Natural killer cell (primary cell): ENCODE measurements around the gene MT1X. TPM values are rescaled to one million over a fixed set of nuclear protein-coding genes. Genes with fewer than 3 reads are reported as not detected.
"Not testable (repeated sequence)": the region's sequence is repeated elsewhere in the genome, so short reads cannot be mapped to it uniquely, and the experiment has no call there.

Experiments
- ATAC-seq, 3 donors: fragments of 150-1000 bp in 2 of 3; fragments of 200-7000 bp in 1 of 3; cut with Tn5 transposase; 1 replicate in 1 of 3; 2 replicates in 2 of 3; pipeline ENCODE4 v1.10.0; 2021; ENCODE audit warnings: mild to moderate bottlenecking in 2 of 3, moderate library complexity in 2 of 3
- DNase-seq, 2 donors: peaks; one replicate each; pipeline versions ENCODE4 v3.0.0 to v3.0.0-alpha.2; 2013 to 2021; ENCODE audit warnings: mixed read lengths in 1 of 2
- H3K27ac ChIP-seq: one replicate; pipeline ENCODE4 v1.5.1; 2013; ENCODE audit warnings: mild to moderate bottlenecking, low read length
- H3K27me3 ChIP-seq: one replicate; pipeline ENCODE4 v1.6.1; 2013; ENCODE audit warnings: low read length; ENCODE audit not compliant: control insufficient read depth, insufficient read depth
- H3K36me3 ChIP-seq: one replicate; pipeline ENCODE4 v1.6.1; 2013; ENCODE audit warnings: low read length; ENCODE audit not compliant: control insufficient read depth, insufficient read depth
- H3K4me1 ChIP-seq: one replicate; pipeline ENCODE4 v1.6.1; 2013; ENCODE audit warnings: low read length; ENCODE audit not compliant: control insufficient read depth, insufficient read depth
- H3K4me3 ChIP-seq: one replicate; pipeline ENCODE4 v1.5.1; 2013; ENCODE audit warnings: low read length
- H3K9me3 ChIP-seq: one replicate; pipeline ENCODE4 v1.6.1; 2013; ENCODE audit warnings: low read length; ENCODE audit not compliant: control insufficient read depth, insufficient read depth
- H3K27ac Mint-ChIP-seq, 2 donors: one replicate each; pipeline ENCODE4 v1.8.0; 2022; ENCODE audit warnings: mild to moderate bottlenecking in 2 of 2, mixed read lengths in 2 of 2, moderate library complexity in 1 of 2
- H3K27me3 Mint-ChIP-seq, 2 donors: one replicate each; pipeline ENCODE4 v1.8.0; 2022; ENCODE audit warnings: low read depth in 2 of 2, mixed read lengths in 2 of 2
- H3K36me3 Mint-ChIP-seq: one replicate; pipeline ENCODE4 v1.8.0; 2022; ENCODE audit warnings: mixed read lengths
- H3K4me1 Mint-ChIP-seq, 2 donors: one replicate each; pipeline ENCODE4 v1.8.0; 2022; ENCODE audit warnings: mixed read lengths in 2 of 2
- H3K4me3 Mint-ChIP-seq: one replicate; pipeline ENCODE4 v1.8.0; 2022; ENCODE audit warnings: mild to moderate bottlenecking, moderate library complexity, mixed read lengths
- H3K9me3 Mint-ChIP-seq, 2 donors: one replicate each; pipeline ENCODE4 v1.8.0; 2022; ENCODE audit warnings: mixed read lengths in 2 of 2
- CTCF ChIP-seq: fragments of 200-600 bp; IDR thresholded peaks from one replicate; pipeline ENCODE4 v1.8.0; 2022; ENCODE audit warnings: antibody characterized with exemption
- WGBS: methylation state at CpG from one replicate; pipeline ENCODE4 v1.1.7; 2013; ENCODE audit warnings: missing lambda C conversion rate; ENCODE audit not compliant: insufficient coverage; 5-methylcytosine and 5-hydroxymethylcytosine counted together
- intact Hi-C: fragments of 100-400 bp; cut with micrococcal nuclease; formaldehyde crosslinking; loops from one replicate; pipeline ENCODE4 v1.14.2; 2022
- total RNA-seq, 4 donors: library from RNA; stranded (reverse); fragments of 120-200 nt in 1 of 4; gene quantifications; one replicate each; pipeline versions ENCODE4 v1.2.3 to v1.2.4, GENCODE V29; 2013 to 2022

MT1X gene
- total RNA-seq, 3 donors from 2014 or later (not counting 1 experiment from before 2014, with no cell fraction given): 17.6 to 23.1 (median 20.0) TPM

DNA sequence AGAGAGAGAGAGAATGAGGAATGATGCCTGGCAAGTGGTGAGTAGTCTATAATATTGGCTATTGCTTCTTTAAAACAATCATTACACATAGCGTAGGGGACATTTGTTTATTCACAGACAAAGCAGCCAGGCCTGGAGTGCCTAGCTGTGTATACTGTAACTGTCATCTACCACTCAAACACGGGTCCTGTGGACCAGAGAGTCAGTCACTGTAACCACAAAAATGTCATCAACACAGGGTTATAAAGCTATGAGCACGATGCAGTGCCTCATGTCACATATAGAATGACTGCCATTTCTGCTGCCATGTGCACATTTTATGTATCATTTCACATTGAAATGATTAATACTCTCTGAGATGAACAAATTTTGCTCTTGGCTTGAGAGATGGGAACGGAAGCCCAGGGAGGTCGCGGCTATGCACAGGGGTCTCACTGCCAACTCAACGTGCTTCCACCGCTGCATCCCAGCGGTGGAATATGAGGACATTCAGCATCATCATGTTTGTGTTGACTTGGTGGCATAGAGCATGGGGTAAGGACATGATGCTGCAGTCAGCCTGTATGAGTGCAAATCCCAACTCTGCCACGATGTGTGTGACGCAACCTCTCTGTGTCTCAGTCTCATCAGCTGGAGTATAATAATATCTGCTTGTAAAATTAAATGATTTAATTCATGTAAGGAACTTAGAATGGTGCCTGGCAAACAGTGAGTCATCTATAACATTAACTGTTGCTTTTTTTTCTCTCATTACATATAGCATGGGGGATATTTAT is 9.3 kb upstream of the MT1X start:
- ATAC-seq (no peak), DNase-seq (no peak)
- Mint-ChIP-seq H3K4me1 (peaks cover 4 to 32% of the 10 kb centered on the region in 2 donors), H3K4me3 (no peak overlapping the region), H3K9me3 (no peaks in the 10 kb centered on the region), H3K36me3 (no peaks in the 10 kb centered on the region), H3K27me3 (peaks cover 63 to 67% of the 10 kb centered on the region in 2 donors), H3K27ac (no peak overlapping the region)
- Histone ChIP-seq H3K9me3 (no peaks in the 10 kb centered on the region), H3K4me3 (no peak overlapping the region), H3K36me3 (no peaks in the 10 kb centered on the region), H3K4me1 (peaks cover 14% of the 10 kb centered on the region), H3K27me3 (peaks cover 24% of the 10 kb centered on the region), H3K27ac (no peak overlapping the region)
- TF ChIP-seq CTCF: no peak
- 88% methylated on average over 11 of the region's 11 CpGs for WGBS
- intact Hi-C loops: no loop called here

GRCh38 chr16:56673921-56674320 is 8.3 kb upstream of the MT1X start:
- WGBS: 45% methylated on average over 12 of the region's 12 CpGs
- Mint-ChIP-seq H3K36me3 (no peaks in the 10 kb centered on the region), H3K27ac (no peak overlapping the region), H3K4me1 (peaks cover 4 to 22% of the 10 kb centered on the region in 2 donors), H3K27me3 (peaks cover 54 to 57% of the 10 kb centered on the region in 2 donors), H3K4me3 (no peak overlapping the region), H3K9me3 (no peaks in the 10 kb centered on the region)
- no peaks in the 10 kb centered on the region for H3K36me3 ChIP-seq
- H3K27ac ChIP-seq: no peak overlapping the region
- H3K27me3 ChIP-seq: peaks cover 15% of the 10 kb centered on the region
- peak in 2 of 3 donors; percentile 42 to 52 for ATAC-seq
- H3K4me3 ChIP-seq: no peak overlapping the region
- intact Hi-C loops: no loop called here
- no peaks in the 10 kb centered on the region for H3K9me3 ChIP-seq
- peaks cover 11% of the 10 kb centered on the region for H3K4me1 ChIP-seq
- TF ChIP-seq CTCF: no peak
- peak in 1 of 2 donors; percentile 58 for DNase-seq

DNA sequence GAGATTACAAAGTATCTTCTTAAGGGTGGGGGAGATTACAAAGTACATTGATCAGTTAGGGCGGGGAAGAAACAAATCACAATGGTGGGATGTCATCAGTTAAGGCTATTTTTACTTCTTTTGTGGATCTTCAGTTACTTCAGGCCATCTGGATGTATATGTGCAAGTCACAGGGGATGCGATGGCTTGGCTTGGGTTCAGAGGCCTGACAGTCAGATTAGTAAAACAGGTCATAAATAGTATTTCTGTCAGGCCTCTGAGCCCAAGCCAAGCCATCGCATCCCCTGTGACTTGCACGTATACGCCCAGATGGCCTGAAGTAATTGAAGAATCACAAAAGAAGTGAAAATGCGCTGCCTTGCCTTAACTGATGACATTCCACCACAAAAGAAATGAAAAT is 7.7 kb upstream of the MT1X start:
- DNase-seq, H3K4me3 Mint-ChIP-seq, H3K4me3 ChIP-seq, H3K27me3 ChIP-seq, H3K27ac Mint-ChIP-seq, H3K36me3 ChIP-seq, H3K9me3 ChIP-seq, H3K9me3 Mint-ChIP-seq, intact Hi-C loops, H3K36me3 Mint-ChIP-seq, H3K27ac ChIP-seq, ATAC-seq: not testable (repeated sequence)
- peaks cover 4 to 16% of the 10 kb centered on the region in 2 donors for H3K4me1 Mint-ChIP-seq
- WGBS: 79% methylated on average over 6 of the region's 6 CpGs
- peaks cover 48 to 51% of the 10 kb centered on the region in 2 donors for H3K27me3 Mint-ChIP-seq
- peaks cover 11% of the 10 kb centered on the region for H3K4me1 ChIP-seq

GRCh38 chr16:56675685-56676210 is 6.5 kb upstream of the MT1X start:
- DNase-seq (peak; percentile 36 to 67), ATAC-seq (peak; percentile 60 to 84 (median 82))
- H3K4me3 Mint-ChIP-seq: peak overlapping the region; percentile 66
- peaks cover 3% of the 10 kb centered on the region for H3K27me3 ChIP-seq
- peaks cover 11% of the 10 kb centered on the region for H3K4me1 ChIP-seq
- no peaks in the 10 kb centered on the region for H3K36me3 Mint-ChIP-seq
- TF ChIP-seq CTCF: no peak
- no peak overlapping the region for H3K27ac Mint-ChIP-seq
- no peak overlapping the region for H3K27ac ChIP-seq
- no peaks in the 10 kb centered on the region for H3K9me3 Mint-ChIP-seq
- no peak overlapping the region for H3K4me3 ChIP-seq
- H3K4me1 Mint-ChIP-seq: peaks cover 4 to 12% of the 10 kb centered on the region in 2 donors
- H3K9me3 ChIP-seq: no peaks in the 10 kb centered on the region
- no peaks in the 10 kb centered on the region for H3K36me3 ChIP-seq
- WGBS: 4% methylated on average over 32 of the region's 32 CpGs
- intact Hi-C loops: no loop called here
- H3K27me3 Mint-ChIP-seq: peaks cover 43 to 45% of the 10 kb centered on the region in 2 donors
